Endodermal cell (in vitro differentiated cells): Measurements from ENCODE around the gene NELFCD. TPM values are rescaled to one million over a fixed set of nuclear protein-coding genes. Genes with fewer than 3 reads are reported as not detected.

Source experiments
- DNase-seq: peaks from one replicate; pipeline ENCODE4 v3.0.0-alpha.2; 2017
- H3K27ac ChIP-seq: 2 replicates; pipeline ENCODE4 v1.5.1; 2013; ENCODE audit warnings: mild to moderate bottlenecking, low read depth, low read length, moderate library complexity
- H3K27me3 ChIP-seq: 2 replicates; pipeline ENCODE4 v1.6.1; 2013; ENCODE audit warnings: mild to moderate bottlenecking, low read length, moderate library complexity; ENCODE audit not compliant: insufficient read depth, control insufficient read depth, poor library complexity, severe bottlenecking
- H3K36me3 ChIP-seq: 2 replicates; pipeline ENCODE4 v1.7.0; 2013; ENCODE audit warnings: mild to moderate bottlenecking, low read length, moderate library complexity; ENCODE audit not compliant: control insufficient read depth, insufficient read depth
- H3K4me1 ChIP-seq: one replicate; pipeline ENCODE4 v1.7.0; 2013; ENCODE audit warnings: low read length; ENCODE audit not compliant: control insufficient read depth, insufficient read depth
- H3K4me3 ChIP-seq: 2 replicates; pipeline ENCODE4 v1.5.1; 2013; ENCODE audit warnings: mild to moderate bottlenecking, low read length, moderate library complexity
- H3K9ac ChIP-seq: 2 replicates; pipeline ENCODE4 v1.6.1; 2013; ENCODE audit warnings: mild to moderate bottlenecking, low read length, moderate library complexity; ENCODE audit not compliant: poor library complexity, severe bottlenecking; ENCODE audit errors: extremely low read depth
- H3K9me3 ChIP-seq: 2 replicates; pipeline ENCODE4 v1.6.1; 2013; ENCODE audit warnings: mild to moderate bottlenecking, low read length, moderate library complexity; ENCODE audit not compliant: control insufficient read depth
- H3K27ac Mint-ChIP-seq: 2 replicates; pipeline ENCODE4 v1.8.0; 2020; ENCODE audit warnings: mixed read lengths
- H3K27me3 Mint-ChIP-seq: 2 replicates; pipeline ENCODE4 v1.8.0; 2021; ENCODE audit warnings: mild to moderate bottlenecking, mixed read lengths; ENCODE audit not compliant: insufficient read depth
- H3K36me3 Mint-ChIP-seq: 2 replicates; pipeline ENCODE4 v1.8.0; 2020; ENCODE audit warnings: low read depth, mixed read lengths
- H3K4me1 Mint-ChIP-seq: 2 replicates; pipeline ENCODE4 v1.8.0; 2020; ENCODE audit warnings: mixed read lengths
- H3K4me3 Mint-ChIP-seq: 2 replicates; pipeline ENCODE4 v1.8.0; 2020; ENCODE audit warnings: mild to moderate bottlenecking, moderate library complexity, mixed read lengths
- H3K9me3 Mint-ChIP-seq: 2 replicates; pipeline ENCODE4 v1.8.0; 2020; ENCODE audit warnings: mild to moderate bottlenecking, mixed read lengths
- WGBS, 2 experiments: methylation state at CpG; one replicate each; pipeline versions ENCODE4 v1.1.5 to v1.1.7; 2013; ENCODE audit warnings: missing lambda C conversion rate in 2 of 2, mixed read lengths in 1 of 2; ENCODE audit not compliant: insufficient coverage in 1 of 2, insufficient read length in 1 of 2; 5-methylcytosine and 5-hydroxymethylcytosine counted together
- total RNA-seq, 2 donors: library from RNA; stranded (reverse); fragmentation: NEBNext Ultra II Directional in 1 of 2; extraction: Animal tissue kit (Norgen Biotek cat#: 25700) in 1 of 2; gene quantifications; 2 replicates in 1 of 2; 3 replicates in 1 of 2; pipeline ENCODE4 v1.2.1, GENCODE V29; 2021
- TF ChIP-seq, protein P1 (sequence below): fragments of 200-600 bp; sonication (generic); conservative IDR thresholded peaks from 2 replicates; pipeline ENCODE4 v1.5.0; 2021; ENCODE audit warnings: antibody characterized with exemption, mild to moderate bottlenecking

The NELFCD gene
- total RNA-seq, 2 donors from 2014 or later, result 66.6 to 72.5 TPM

DNA sequence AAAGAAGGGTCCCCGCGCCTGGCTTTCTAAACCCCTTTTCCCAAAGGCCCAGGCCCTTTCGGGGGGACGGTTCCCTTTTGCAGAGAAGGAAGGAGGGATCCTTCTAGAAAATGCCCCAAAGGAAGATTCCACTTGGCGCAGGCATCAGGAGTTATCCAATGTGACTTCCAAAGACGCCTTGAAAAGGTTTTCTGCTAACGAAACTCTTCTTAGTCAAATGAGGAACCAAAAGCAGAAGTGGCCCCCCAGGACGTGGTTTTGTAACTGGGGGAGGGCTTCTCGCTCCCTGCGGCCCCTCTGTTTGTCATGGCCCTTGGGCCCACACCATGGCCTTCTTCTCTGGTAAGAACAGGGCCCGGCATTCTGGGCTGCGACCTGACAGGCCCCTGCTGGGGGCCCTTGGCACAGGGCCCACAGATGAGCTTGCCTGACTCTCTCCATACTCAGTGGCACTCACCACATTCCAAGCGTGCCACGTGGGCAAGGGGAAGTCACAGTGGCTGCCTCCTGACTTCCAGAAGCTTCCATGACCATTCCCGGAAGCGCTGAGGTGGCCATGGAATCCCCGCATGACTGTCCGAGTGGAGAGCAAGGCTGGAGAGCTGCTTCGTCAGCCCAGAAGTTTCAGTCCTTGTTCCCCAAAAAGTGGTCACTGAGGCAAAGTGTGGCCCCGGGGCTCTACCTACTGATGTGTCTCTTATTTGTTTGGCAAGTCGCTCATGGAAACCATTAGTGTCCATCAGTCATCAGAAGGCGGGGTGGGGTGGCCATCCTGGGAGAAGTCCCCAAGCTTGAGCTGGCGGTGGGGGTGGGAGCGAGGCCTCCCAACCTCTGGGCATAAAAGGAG lies 26.8 kb downstream of the NELFCD start:
- Histone ChIP-seq H3K9me3 (no peaks in the 10 kb centered on the region), H3K36me3 (no peaks in the 10 kb centered on the region), H3K9ac (no peak overlapping the region), H3K4me1 (no peaks in the 10 kb centered on the region), H3K27me3 (peaks cover 16% of the 10 kb centered on the region), H3K27ac (no peak overlapping the region), H3K4me3 (no peak overlapping the region)
- Mint-ChIP-seq H3K27me3 (peaks cover 31% of the 10 kb centered on the region), H3K36me3 (peaks cover 14% of the 10 kb centered on the region), H3K4me1 (peaks cover 7% of the 10 kb centered on the region), H3K4me3 (peak overlapping the region; percentile 58), H3K9me3 (no peaks in the 10 kb centered on the region), H3K27ac (no peak overlapping the region)
- TF ChIP-seq, protein P1, sequence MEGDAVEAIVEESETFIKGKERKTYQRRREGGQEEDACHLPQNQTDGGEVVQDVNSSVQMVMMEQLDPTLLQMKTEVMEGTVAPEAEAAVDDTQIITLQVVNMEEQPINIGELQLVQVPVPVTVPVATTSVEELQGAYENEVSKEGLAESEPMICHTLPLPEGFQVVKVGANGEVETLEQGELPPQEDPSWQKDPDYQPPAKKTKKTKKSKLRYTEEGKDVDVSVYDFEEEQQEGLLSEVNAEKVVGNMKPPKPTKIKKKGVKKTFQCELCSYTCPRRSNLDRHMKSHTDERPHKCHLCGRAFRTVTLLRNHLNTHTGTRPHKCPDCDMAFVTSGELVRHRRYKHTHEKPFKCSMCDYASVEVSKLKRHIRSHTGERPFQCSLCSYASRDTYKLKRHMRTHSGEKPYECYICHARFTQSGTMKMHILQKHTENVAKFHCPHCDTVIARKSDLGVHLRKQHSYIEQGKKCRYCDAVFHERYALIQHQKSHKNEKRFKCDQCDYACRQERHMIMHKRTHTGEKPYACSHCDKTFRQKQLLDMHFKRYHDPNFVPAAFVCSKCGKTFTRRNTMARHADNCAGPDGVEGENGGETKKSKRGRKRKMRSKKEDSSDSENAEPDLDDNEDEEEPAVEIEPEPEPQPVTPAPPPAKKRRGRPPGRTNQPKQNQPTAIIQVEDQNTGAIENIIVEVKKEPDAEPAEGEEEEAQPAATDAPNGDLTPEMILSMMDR, result no peak
- DNase-seq, result peak; percentile 49
- WGBS, 2 experiments, result 89 to 92% methylated on average over 17 to 24 of the region's 24 CpGs

DNA sequence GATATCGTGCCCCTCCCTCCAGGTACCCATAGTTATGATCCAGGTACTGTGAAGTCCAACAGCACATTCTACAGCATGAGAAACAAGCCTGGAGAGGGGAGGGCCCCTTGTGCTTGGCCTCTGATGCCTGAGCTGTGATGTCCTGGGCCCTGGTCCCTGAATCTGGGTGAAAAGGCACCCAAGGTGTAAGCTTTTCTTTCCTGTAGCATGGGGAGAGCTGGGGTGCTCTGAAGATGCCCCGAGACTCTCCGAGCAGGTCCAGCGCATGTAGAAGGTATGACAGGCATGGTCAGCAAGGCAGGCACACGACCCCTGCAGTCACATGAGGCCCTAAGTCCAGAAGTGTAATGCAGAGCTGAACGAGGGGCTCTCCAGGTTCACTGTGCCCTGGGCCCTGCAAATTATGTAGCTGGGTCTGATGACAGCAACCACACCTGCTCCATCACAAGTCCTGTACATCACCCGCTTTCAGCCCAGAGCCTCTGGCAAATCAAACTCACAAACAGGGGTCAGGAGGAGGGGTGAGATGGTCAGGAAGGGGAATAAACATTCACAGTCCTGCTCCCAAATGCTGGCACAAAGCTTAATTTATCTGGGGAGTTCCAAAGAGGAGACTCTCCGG lies 27.8 kb downstream of the NELFCD start:
- Histone ChIP-seq H3K4me3 (no peak overlapping the region), H3K4me1 (no peaks in the 10 kb centered on the region), H3K9me3 (no peaks in the 10 kb centered on the region), H3K9ac (no peak overlapping the region), H3K27me3 (peaks cover 16% of the 10 kb centered on the region), H3K27ac (no peak overlapping the region), H3K36me3 (no peaks in the 10 kb centered on the region)
- Mint-ChIP-seq H3K4me1 (peaks cover 7% of the 10 kb centered on the region), H3K27me3 (peaks cover 39% of the 10 kb centered on the region), H3K27ac (no peak overlapping the region), H3K9me3 (no peaks in the 10 kb centered on the region), H3K4me3 (no peak overlapping the region), H3K36me3 (peaks cover 5% of the 10 kb centered on the region)
- TF ChIP-seq, protein P1, result no peak
- 89 to 96% methylated on average over 4 to 8 of the region's 8 CpGs for WGBS, 2 experiments
- DNase-seq, result no peak

DNA sequence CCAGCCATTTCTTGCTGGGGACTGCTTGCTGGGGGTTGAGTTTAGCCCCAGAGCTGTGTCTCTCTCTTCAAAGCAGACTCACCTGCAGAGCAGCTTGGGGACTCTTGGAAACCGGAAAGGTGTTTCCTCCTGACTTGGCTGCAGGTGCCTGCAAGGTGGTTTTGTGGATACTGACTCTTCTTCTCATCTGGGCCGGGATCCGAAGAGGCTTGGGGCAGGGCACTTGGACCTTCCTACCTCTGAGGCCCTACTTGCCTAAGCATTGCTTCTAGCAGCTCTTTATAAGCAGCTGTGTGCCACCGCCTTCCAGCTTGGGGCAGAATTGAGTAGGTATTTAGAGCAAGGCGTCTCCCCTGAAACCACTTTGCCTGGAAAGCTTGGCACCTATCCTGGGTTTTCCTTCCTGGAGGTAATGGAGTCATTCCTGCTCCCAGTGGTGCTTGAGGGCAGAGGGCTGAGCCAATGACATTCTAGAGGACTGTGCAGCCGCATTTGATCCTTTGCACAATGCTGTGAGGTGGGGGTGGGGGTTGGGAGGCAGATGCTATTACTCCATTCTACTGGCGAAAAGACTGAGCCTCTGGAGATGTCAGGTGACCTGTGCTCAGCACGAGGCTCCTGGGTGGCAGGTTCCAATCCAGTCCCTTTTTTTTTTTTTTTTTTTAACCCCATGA lies 29.4 kb downstream of the NELFCD start:
- no peaks in the 10 kb centered on the region for H3K36me3 Mint-ChIP-seq
- no peak for DNase-seq
- H3K9me3 ChIP-seq, result no peaks in the 10 kb centered on the region
- no peaks in the 10 kb centered on the region for H3K4me1 ChIP-seq
- H3K36me3 ChIP-seq, result no peaks in the 10 kb centered on the region
- no peak overlapping the region for H3K4me3 Mint-ChIP-seq
- H3K9me3 Mint-ChIP-seq, result no peaks in the 10 kb centered on the region
- H3K27me3 Mint-ChIP-seq, result peaks cover 44% of the 10 kb centered on the region
- no peak overlapping the region for H3K27ac Mint-ChIP-seq
- H3K4me3 ChIP-seq, result no peak overlapping the region
- H3K27ac ChIP-seq, result peak overlapping the region; percentile 71
- 91 to 95% methylated on average over 4 to 8 of the region's 8 CpGs for WGBS, 2 experiments
- TF ChIP-seq, protein P1, result no peak
- no peak overlapping the region for H3K9ac ChIP-seq
- peaks cover 7% of the 10 kb centered on the region for H3K4me1 Mint-ChIP-seq
- peaks cover 16% of the 10 kb centered on the region for H3K27me3 ChIP-seq
